ENCODE data around the gene DDX10.

GRCh38 chr11:108805030-108805429, 140.2 kb downstream of the DDX10 start:
- TF ChIP-seq CTCF (IDR thresholded peaks at IDR 0.05; ENCODE audit: low read depth, low read length): no peak
- no peak for TF ChIP-seq POLR2A (IDR thresholded peaks at IDR 0.05; ENCODE audit: extremely low read depth, insufficient read length)
- TF ChIP-seq MAX (IDR thresholded peaks at IDR 0.05; ENCODE audit: low read depth, low read length): no peak
- TF ChIP-seq MYC (IDR thresholded peaks at IDR 0.05; ENCODE audit: low read depth, low read length): no peak

Data from NB4 (cell line).